ENCODE measurements around the gene ETHE1. TPM values are rescaled to one million over a fixed set of nuclear protein-coding genes. Genes with fewer than 3 reads are reported as not detected.

The ETHE1 gene
- total RNA-seq, 2 experiments from 2014 or later, result 67.9 to 69.1 TPM

DNA sequence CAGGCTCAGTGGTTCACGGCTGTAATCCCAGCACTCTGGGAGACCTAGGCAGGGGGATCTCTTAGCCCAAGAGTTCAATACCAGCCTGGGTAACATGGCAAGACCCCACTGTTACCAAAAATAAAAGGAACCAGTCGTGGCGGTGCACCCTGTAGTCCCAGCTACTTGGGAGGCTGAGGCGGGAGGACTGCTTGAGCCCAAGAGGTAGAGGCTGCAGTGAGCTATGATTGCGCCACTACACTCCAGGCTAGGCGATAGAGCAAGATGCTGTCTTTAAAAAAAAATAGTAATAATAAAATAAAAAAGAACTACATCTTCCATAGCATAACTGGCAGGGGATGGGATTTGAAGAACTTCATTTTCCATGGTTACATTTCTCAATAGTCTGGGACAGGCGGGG lies 64.6 kb downstream of the ETHE1 start:
- Mint-ChIP-seq H3K27me3 (ENCODE audit: low read depth) (no peaks in the 10 kb centered on the region), H3K4me3 (peak overlapping the region; percentile 4), H3K27ac (no peak overlapping the region), H3K4me1 (ENCODE audit: low read depth) (peaks cover 34% of the 10 kb centered on the region), H3K36me3 (ENCODE audit: low read depth) (no peaks in the 10 kb centered on the region), H3K9me3 (ENCODE audit: insufficient read depth) (no peaks in the 10 kb centered on the region)
- ChIA-PET POLR2A (interaction anchor here (1.9 to 2.5 kb wide), 3 partner anchors 11 to 62 kb away, joined by 6 to 18 read pairs (median 9); partner anchors contain the start of gene PHLDB3), CTCF (interaction anchor here (0.7 to 4.6 kb wide), 9 partner anchors 11 to 206 kb away, joined by 3 to 68 read pairs (median 11); partner anchors contain the start of genes IRGQ, PHLDB3 and ZNF576)
- DNase-seq (no peak), ATAC-seq (no peak)

DNA sequence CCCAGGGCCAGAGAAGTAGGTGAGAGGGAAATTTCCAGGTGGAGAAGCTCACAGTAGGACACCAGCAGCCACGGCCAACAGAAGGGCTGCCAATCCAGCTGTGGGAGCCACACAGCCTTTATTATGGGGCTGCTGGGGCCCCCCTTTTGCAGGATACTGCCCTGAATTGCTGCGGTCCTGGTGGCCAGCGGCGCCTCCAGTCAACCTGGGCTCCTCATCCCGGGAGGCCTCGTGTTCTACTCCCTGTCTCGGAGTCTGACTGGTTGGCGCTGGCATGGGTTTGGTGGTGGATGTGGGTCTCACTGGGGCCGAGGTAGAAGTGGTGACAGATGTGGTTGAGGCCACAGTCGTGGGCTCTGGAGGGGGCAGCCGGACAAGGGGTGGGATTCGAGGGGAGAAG lies 65.7 kb downstream of the ETHE1 start:
- no peak for DNase-seq
- peaks cover 29% of the 10 kb centered on the region for H3K4me1 Mint-ChIP-seq (ENCODE audit: low read depth)
- CTCF ChIA-PET, result interaction anchor here (1.2 to 7.1 kb wide), 3 partner anchors 14 to 59 kb away, joined by 3 to 47 read pairs (median 29); no protein-coding TSS in a partner anchor
- H3K27me3 Mint-ChIP-seq (ENCODE audit: low read depth), result no peaks in the 10 kb centered on the region
- H3K36me3 Mint-ChIP-seq (ENCODE audit: low read depth), result no peaks in the 10 kb centered on the region
- POLR2A ChIA-PET, result interaction anchor here (1.7 kb wide), 1 partner anchor 72 kb away, joined by 4 read pairs; the partner anchor contains the start of gene ZNF575
- ATAC-seq, result no peak
- no peaks in the 10 kb centered on the region for H3K9me3 Mint-ChIP-seq (ENCODE audit: insufficient read depth)
- no peak overlapping the region for H3K4me3 Mint-ChIP-seq
- no peak overlapping the region for H3K27ac Mint-ChIP-seq

DNA sequence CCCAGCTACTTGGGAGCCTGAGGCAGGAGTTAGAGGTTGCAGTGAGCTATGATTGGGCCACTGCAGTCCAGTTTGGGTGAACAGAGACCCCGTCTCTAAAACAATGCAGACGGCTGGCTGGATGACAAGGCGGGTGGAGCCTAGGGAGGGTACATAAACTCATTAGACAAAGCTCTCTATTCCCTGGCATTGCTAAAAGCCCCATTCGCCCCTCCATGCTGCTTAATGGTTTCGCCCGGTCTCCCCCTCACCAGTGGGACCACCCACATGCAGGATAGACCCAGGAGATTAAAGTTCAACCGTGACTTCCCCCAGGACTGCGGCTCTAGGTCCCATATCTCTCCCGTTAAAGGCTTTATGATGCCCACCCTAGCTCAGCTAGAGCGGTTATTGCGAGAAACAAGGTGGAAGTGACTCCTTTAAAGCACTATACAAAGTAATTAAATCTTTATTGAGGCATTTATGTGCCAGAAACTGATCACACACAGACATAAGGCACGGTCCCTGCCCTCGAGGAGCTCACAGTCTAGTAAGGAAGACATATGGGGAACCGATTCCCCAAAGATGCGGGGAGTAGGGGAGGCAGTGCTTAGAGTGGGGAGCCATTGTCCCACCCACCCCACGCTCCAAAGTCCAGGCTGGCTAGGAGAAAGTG lies 66.5 kb downstream of the ETHE1 start:
- ATAC-seq (no peak), DNase-seq (no peak)
- ChIA-PET POLR2A (interaction anchor here (1.2 to 1.7 kb wide), 2 partner anchors 43 to 73 kb away, joined by 3 to 4 read pairs; partner anchors contain the start of gene ZNF575), CTCF (interaction anchor here (1.2 to 7.1 kb wide), 3 partner anchors 13 to 60 kb away, joined by 3 to 47 read pairs (median 29); no protein-coding TSS in a partner anchor)
- H3K27me3 Mint-ChIP-seq (ENCODE audit: low read depth), result no peaks in the 10 kb centered on the region
- H3K36me3 Mint-ChIP-seq (ENCODE audit: low read depth), result no peaks in the 10 kb centered on the region
- H3K4me3 Mint-ChIP-seq, result no peak overlapping the region
- no peaks in the 10 kb centered on the region for H3K9me3 Mint-ChIP-seq (ENCODE audit: insufficient read depth)
- peaks cover 25% of the 10 kb centered on the region for H3K4me1 Mint-ChIP-seq (ENCODE audit: low read depth)
- no peak overlapping the region for H3K27ac Mint-ChIP-seq

DNA sequence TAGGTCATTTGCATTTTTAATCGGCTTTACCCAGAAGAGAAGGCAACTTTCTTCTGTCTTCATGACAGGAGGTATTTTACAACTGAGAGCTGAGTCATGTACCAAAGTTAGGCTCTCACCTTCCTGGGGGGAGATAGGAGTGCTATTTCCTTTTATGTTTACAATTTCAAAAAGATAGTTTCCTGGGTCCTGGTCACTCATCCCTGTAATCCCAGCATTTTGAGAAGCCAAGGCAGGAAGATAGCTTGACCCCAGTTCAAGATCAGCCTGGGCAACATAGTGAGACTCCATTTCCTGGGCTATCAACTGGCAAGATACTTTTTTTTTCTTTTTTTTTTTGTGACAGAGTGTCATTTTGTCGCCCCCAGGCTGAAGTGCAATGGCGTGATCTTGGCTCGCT lies 69.2 kb downstream of the ETHE1 start:
- Mint-ChIP-seq H3K36me3 (ENCODE audit: low read depth) (no peaks in the 10 kb centered on the region), H3K4me3 (no peak overlapping the region), H3K9me3 (ENCODE audit: insufficient read depth) (no peaks in the 10 kb centered on the region), H3K27me3 (ENCODE audit: low read depth) (no peaks in the 10 kb centered on the region), H3K27ac (no peak overlapping the region), H3K4me1 (ENCODE audit: low read depth) (peaks cover 11% of the 10 kb centered on the region)
- no peak for ATAC-seq
- DNase-seq, result no peak
- ChIA-PET POLR2A (interaction anchor here (0.6 to 1.1 kb wide), 2 partner anchors 19 to 169 kb away, joined by 3 to 4 read pairs; no protein-coding TSS in a partner anchor), CTCF (interaction anchor here (7.1 kb wide), 2 partner anchors 11 to 62 kb away, joined by 29 to 47 read pairs; no protein-coding TSS in a partner anchor)

Other genes with a start within 250 kb of the ETHE1 start
- gene CD177, start 173.5 kb downstream of the ETHE1 start, total RNA-seq, result not detected
- gene TEX101, start 112.3 kb downstream of the ETHE1 start, total RNA-seq, result not detected
- 1 to 10 TPM in 1 of 2 experiments, under 1 TPM in 1; 0.68 to 1.1 TPM for gene LYPD3, start 61.6 kb downstream of the ETHE1 start, total RNA-seq
- gene PHLDB3, start 22.5 kb downstream of the ETHE1 start, total RNA-seq, result 10 to 100 TPM; 14.9 to 15.5 TPM
- 1 to 10 TPM; 3.4 to 3.7 TPM for gene ZNF575, start 6.0 kb upstream of the ETHE1 start, total RNA-seq
- 10 to 100 TPM; 46.5 to 48.4 TPM for gene XRCC1, start 48.3 kb upstream of the ETHE1 start, total RNA-seq
- 1 to 10 TPM; 7.4 to 8.9 TPM for gene PINLYP, start 48.6 kb upstream of the ETHE1 start, total RNA-seq
- 10 to 100 TPM; 11.2 to 14.0 TPM for gene IRGQ, start 68.9 kb upstream of the ETHE1 start, total RNA-seq
- gene ZNF576, start 69.4 kb upstream of the ETHE1 start, total RNA-seq, result 10 to 100 TPM; 14.1 to 17.3 TPM
- under 1 TPM; 0.71 to 0.73 TPM for gene SRRM5, start 84.9 kb upstream of the ETHE1 start, total RNA-seq
- 10 to 100 TPM; 29.9 to 31.5 TPM for gene ZNF428, start 92.4 kb upstream of the ETHE1 start, total RNA-seq
- under 1 TPM; 0.10 to 0.40 TPM for gene CADM4, start 112.6 kb upstream of the ETHE1 start, total RNA-seq
- 10 to 100 TPM; 10.1 to 11.6 TPM for gene PLAUR, start 143.0 kb upstream of the ETHE1 start, total RNA-seq
- gene IRGC, start 188.9 kb upstream of the ETHE1 start, total RNA-seq, result not detected
- gene SMG9, start 227.8 kb upstream of the ETHE1 start, total RNA-seq, result 10 to 100 TPM; 60.0 to 65.1 TPM

All from activated CD8-positive, alpha-beta T cell treated with anti-CD3 and anti-CD28 coated beads, Interleukin-2, amount 10 ng/mL, durations not matched to agents 7 days and 5 days (primary cell).